ENCODE measurements around the gene LRRC32. TPM values are rescaled to one million over a fixed set of nuclear protein-coding genes. Genes with fewer than 3 reads are reported as not detected.
A peak's percentile ranks its signal among the peaks of the same experiment; 100 is the strongest.

Gene LRRC32
- total RNA-seq, 3 donors from 2014 or later, result 4.6 to 5.8 (median 4.6) TPM

DNA sequence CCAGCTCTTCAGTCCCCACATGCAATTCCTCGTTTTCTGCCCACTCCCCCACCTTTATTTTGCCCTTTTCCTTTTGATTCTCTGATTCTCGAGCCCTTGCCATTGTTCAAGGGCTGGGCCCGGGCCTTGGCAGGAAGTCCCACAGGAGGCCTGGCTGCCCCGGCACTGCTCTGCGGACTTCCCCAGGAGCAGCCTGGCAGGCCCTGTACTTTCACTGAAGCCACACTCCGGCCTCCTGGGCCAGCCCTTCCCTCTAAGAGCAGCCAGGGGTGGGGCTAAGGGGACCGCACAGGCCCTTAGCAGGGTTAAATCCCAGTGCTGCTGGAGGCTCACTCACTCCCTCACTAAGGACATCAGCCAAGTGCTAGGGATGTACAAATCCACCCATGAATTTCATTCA, 4.1 kb downstream of the LRRC32 start:
- peaks cover 29% of the 10 kb centered on the region for H3K4me1 Mint-ChIP-seq (ENCODE audit: low read depth)
- H3K9me3 Mint-ChIP-seq, result no peaks in the 10 kb centered on the region
- DNase-seq, result no peak
- no peak for ATAC-seq
- no peaks in the 10 kb centered on the region for H3K36me3 Mint-ChIP-seq (ENCODE audit: insufficient read depth)
- peak overlapping the region; percentile 41 for H3K4me3 Mint-ChIP-seq
- peaks cover 23% of the 10 kb centered on the region for H3K27me3 Mint-ChIP-seq (ENCODE audit: low read depth)

DNA sequence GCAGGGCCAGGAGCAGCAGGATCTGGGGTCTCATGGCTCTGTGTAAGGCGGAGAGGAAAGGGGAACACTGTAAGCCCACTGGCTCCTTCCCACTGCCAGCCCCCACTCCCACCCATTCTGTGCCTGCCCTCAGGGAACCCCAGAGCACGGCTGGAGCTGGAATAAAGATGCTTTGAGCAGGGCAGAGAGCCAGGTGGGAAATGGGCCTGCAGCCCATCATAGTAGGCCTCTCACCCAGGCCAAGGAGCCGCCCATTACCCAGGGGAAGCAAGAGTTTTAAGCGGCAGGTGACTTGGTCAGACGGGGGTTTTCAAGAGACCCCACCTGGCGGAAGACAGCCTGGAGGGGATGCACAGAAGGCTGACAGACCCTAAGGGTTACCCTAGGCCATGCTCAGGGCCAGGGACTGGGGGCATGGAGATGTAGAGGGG, 4.6 kb downstream of the LRRC32 start:
- ATAC-seq (no peak), DNase-seq (no peak)
- peak overlapping the region; percentile 31 for H3K4me3 Mint-ChIP-seq
- H3K4me1 Mint-ChIP-seq (ENCODE audit: low read depth), result peaks cover 26% of the 10 kb centered on the region
- H3K36me3 Mint-ChIP-seq (ENCODE audit: insufficient read depth), result no peaks in the 10 kb centered on the region
- H3K9me3 Mint-ChIP-seq, result no peaks in the 10 kb centered on the region
- peaks cover 21% of the 10 kb centered on the region for H3K27me3 Mint-ChIP-seq (ENCODE audit: low read depth)

DNA sequence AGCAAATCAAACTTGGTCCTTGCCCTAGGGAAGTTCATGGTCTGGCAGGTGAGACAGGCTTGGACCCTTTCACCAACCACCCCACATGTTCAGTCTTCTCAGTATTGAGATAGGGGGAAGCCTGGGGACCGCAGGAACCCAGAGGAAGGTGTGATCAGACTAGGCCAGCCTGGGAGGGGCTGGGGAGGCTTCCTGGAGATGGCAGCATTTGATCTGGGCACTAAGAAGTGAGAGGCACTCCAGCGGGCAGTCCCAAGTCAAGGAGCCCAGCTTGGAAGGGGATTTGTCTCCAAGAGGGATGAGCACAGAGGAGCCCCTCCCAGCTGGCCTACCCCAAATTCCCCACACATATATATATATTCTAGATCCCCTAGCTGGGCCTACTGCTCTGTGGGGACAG, 5.4 kb downstream of the LRRC32 start:
- Mint-ChIP-seq H3K4me3 (no peak overlapping the region), H3K36me3 (ENCODE audit: insufficient read depth) (no peaks in the 10 kb centered on the region), H3K27me3 (ENCODE audit: low read depth) (peaks cover 20% of the 10 kb centered on the region), H3K9me3 (no peaks in the 10 kb centered on the region), H3K4me1 (ENCODE audit: low read depth) (peaks cover 26% of the 10 kb centered on the region)
- no peak for DNase-seq
- no peak for ATAC-seq

DNA sequence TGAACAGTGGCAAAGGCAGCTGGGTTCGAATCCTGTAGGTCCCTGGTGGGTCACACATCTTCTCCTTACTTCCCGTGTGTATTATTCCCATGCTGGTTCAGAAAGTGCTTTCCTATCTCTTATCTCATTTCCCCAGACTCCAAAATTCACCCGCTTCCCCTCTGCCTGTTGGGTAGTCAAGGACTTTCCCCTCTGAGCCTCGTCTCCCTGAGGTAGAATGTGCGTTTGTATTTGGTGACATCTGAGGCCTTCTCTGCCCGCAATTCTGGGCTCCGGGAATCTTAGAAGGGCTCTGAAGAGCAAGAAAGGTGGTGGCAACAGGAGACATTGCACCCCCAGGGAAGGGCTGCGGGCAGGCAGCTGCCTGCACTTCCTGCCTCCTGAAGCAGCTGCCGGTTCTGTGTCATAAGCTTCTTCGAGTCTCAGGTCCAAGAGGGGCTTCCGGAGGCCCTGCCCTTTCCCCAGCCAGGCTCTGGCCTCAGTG, 5.9 kb downstream of the LRRC32 start:
- no peaks in the 10 kb centered on the region for H3K36me3 Mint-ChIP-seq (ENCODE audit: insufficient read depth)
- H3K27me3 Mint-ChIP-seq (ENCODE audit: low read depth), result peaks cover 15% of the 10 kb centered on the region
- no peaks in the 10 kb centered on the region for H3K9me3 Mint-ChIP-seq
- ATAC-seq (peak; percentile 36 to 64), DNase-seq (no peak)
- H3K4me3 Mint-ChIP-seq, result no peak overlapping the region
- H3K4me1 Mint-ChIP-seq (ENCODE audit: low read depth), result peaks cover 20% of the 10 kb centered on the region

DNA sequence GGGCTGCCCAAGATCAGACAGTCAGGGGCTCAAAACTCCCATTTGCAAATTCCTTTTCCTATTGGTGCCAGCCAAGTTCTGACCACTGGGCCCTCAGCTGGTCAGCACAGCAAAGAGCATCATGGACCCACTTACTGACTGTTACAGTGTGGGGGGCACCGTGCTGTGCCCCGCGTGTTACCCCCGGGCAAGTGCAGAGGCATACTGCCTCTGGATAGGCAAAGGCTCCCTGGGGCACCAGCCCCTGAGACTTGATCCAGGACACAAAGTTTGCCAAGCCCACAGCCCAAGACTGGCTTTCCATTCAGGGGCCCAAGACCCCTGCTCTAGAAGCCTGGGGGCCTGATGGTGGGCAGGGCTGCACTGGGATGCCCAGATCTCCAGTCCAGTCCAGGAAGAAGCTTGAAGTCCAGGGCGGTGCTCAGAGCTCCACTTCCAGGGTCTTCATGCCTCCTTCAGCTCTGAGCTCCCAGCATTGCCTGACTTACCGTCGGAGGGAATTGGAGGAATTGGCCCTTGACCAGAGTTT, 6.6 kb downstream of the LRRC32 start:
- no peaks in the 10 kb centered on the region for H3K36me3 Mint-ChIP-seq (ENCODE audit: insufficient read depth)
- no peaks in the 10 kb centered on the region for H3K9me3 Mint-ChIP-seq
- ATAC-seq (no peak), DNase-seq (no peak)
- peaks cover 8% of the 10 kb centered on the region for H3K27me3 Mint-ChIP-seq (ENCODE audit: low read depth)
- no peak overlapping the region for H3K4me3 Mint-ChIP-seq
- H3K4me1 Mint-ChIP-seq (ENCODE audit: low read depth), result peaks cover 19% of the 10 kb centered on the region

DNA sequence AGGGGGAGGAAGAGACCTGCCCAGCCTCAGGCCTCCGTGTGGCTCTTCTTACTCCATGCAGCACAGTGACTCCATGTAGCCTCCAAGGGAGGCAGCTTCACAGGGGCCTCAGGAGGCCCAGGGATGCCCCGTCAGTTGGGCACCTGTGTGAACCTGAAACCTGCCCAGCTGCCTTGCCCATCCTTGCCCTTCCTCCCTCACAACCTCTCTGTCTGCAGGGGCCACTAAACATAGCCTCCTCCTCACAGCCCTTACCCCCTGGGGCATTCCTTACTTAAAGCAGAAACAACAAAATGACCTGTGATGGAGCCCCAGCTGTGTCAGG, 7.1 kb downstream of the LRRC32 start:
- Mint-ChIP-seq H3K4me3 (no peak overlapping the region), H3K36me3 (ENCODE audit: insufficient read depth) (no peaks in the 10 kb centered on the region), H3K4me1 (ENCODE audit: low read depth) (peaks cover 19% of the 10 kb centered on the region), H3K27me3 (ENCODE audit: low read depth) (peaks cover 4% of the 10 kb centered on the region), H3K9me3 (no peaks in the 10 kb centered on the region)
- no peak for ATAC-seq
- no peak for DNase-seq

DNA sequence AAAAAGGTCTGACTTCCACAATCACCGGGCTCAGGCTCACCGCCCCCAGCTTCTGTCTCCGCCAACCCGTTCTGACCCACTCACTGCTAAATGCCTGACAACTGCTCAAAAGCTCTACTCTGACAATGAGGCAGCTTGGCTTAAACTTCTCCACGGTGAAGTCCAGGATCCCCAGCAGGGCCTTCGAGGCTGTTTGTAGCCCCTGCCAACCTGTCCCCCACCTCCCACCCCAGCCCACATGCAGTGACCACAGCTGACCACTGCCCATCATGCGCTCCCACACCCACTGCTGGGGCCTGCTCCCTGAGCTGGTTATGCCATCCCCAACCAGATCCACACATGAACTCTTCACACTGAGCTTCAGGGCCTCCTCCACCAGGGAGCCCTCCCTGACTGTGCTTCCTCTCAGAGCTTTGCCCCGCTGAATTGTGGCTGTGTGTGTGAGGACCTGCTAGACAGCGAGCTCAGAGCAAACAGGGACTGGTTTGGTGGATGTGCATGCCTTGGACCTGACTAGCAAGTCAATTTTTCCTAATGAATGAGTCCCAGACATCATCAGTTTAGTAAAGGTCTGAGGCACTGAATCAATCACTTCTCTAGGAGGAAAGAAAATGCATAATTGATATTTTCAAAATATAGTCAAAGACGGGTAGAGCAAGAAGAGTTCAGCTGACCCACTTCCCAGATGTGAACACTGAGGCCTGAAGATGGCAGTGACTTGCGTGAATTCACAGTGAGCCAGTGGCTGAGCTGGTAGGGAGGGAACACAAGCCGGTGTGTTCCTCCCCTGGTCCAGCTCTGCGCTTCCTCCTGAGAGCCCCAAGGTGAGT, 7.7 kb downstream of the LRRC32 start:
- Mint-ChIP-seq H3K27me3 (ENCODE audit: low read depth) (no peaks in the 10 kb centered on the region), H3K4me1 (ENCODE audit: low read depth) (peaks cover 17% of the 10 kb centered on the region), H3K36me3 (ENCODE audit: insufficient read depth) (no peaks in the 10 kb centered on the region)

DNA sequence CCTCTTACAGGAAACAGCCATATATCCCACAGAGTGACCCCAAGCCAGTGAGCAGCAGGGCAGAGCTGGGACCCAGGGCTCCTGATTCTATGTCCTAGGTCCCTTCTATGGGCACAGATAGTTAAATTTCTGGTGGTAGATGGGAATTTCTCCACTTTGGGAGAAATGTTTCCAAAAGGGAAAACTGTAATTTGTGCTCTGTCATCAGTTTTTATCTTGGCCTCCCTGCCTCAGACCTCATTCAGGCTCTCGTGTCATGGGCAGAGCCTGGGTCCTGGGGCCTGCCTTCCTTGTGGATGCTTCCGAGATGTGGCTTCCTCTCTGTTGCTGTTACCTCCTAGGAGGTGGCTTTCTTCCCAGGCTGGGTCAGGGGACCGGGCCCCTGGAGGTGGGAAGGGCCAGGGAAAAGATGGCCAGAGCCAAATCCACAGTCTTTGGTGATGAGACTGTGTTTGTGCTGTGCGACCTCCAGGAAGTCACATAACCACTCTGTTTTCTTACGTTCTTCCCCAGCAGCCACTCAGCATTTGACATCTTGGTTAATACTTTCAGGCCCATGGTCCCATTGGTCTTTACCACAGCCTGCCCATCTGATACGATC, 8.6 kb downstream of the LRRC32 start:
- Mint-ChIP-seq H3K27me3 (ENCODE audit: low read depth) (no peaks in the 10 kb centered on the region), H3K9me3 (no peaks in the 10 kb centered on the region), H3K4me1 (ENCODE audit: low read depth) (peaks cover 19% of the 10 kb centered on the region), H3K4me3 (no peak overlapping the region), H3K36me3 (ENCODE audit: insufficient read depth) (no peaks in the 10 kb centered on the region)
- ATAC-seq, result no peak
- no peak for DNase-seq

More for the DNA sequence above, 7.7 kb downstream of the LRRC32 start:
- no peaks in the 10 kb centered on the region for H3K9me3 Mint-ChIP-seq
- DNase-seq (no peak), ATAC-seq (no peak)
- no peak overlapping the region for H3K4me3 Mint-ChIP-seq

DNA sequence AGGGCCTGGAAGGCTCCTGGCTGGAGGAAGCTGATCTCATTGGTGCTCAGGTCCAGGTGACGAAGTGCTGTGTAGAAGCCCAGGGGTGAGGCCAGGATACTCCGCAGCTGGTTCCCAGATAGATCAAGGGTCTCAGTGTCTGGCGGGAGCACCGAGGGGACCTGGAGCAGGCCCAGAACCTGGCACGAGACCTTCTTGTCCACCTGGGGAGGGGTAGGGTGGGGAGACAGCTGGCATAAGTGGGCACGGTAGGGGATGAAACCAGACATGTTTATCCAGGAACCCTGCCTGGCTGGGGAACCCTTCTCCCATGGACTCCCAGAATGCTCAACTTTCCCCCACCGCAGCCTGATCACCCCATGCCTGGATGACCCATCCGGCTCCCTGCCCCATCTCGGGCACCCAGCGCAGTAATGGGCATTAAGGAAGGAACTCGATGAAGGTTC, 9.2 kb downstream of the LRRC32 start:
- Mint-ChIP-seq H3K4me3 (no peak overlapping the region), H3K27me3 (ENCODE audit: low read depth) (no peaks in the 10 kb centered on the region), H3K4me1 (ENCODE audit: low read depth) (peaks cover 18% of the 10 kb centered on the region), H3K9me3 (no peaks in the 10 kb centered on the region), H3K36me3 (ENCODE audit: insufficient read depth) (no peaks in the 10 kb centered on the region)
- DNase-seq (no peak), ATAC-seq (no peak)

DNA sequence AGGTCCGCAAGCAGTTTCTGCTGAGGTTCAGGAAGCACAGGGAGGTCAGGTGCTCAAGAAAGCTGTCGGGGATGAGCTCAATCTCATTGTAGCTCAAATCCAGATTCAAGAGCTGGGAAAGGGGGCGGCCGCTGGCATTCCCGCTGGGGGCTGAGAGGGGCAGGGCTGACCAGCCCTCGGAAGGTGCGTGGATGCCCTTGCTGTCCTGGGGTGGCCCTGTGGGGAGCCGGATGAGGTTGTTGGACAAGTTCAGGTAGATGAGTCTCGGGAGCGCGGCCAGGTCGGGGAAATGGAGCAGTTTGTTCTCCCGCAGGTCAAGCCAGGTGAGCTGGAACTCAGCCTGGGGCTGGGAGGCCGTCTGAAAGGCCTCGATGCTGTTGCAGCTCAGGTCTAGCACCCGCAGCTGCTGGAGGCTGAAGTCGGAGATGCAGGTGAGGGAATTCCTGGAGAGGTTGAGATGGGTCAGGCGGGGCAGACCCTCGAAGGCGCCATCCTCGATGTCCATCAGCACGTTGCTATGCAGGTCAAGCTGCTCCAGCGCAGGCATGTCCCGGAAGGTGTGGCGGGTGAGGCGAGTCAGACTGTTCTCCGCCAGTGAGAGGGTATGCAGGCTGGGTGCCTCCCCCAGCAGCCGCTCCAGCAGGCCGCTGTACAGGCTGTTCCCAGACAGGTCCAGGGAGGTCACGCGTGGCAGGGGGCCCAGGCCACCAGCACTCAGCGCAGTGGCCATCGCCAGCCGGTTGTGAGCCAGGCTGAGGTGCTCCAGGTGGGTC, 9.8 kb downstream of the LRRC32 start:
- no peaks in the 10 kb centered on the region for H3K27me3 Mint-ChIP-seq (ENCODE audit: low read depth)
- peaks cover 17% of the 10 kb centered on the region for H3K4me1 Mint-ChIP-seq (ENCODE audit: low read depth)
- no peaks in the 10 kb centered on the region for H3K9me3 Mint-ChIP-seq
- no peak for ATAC-seq
- H3K36me3 Mint-ChIP-seq (ENCODE audit: insufficient read depth), result no peaks in the 10 kb centered on the region
- H3K4me3 Mint-ChIP-seq, result no peak overlapping the region
- no peak for DNase-seq

DNA sequence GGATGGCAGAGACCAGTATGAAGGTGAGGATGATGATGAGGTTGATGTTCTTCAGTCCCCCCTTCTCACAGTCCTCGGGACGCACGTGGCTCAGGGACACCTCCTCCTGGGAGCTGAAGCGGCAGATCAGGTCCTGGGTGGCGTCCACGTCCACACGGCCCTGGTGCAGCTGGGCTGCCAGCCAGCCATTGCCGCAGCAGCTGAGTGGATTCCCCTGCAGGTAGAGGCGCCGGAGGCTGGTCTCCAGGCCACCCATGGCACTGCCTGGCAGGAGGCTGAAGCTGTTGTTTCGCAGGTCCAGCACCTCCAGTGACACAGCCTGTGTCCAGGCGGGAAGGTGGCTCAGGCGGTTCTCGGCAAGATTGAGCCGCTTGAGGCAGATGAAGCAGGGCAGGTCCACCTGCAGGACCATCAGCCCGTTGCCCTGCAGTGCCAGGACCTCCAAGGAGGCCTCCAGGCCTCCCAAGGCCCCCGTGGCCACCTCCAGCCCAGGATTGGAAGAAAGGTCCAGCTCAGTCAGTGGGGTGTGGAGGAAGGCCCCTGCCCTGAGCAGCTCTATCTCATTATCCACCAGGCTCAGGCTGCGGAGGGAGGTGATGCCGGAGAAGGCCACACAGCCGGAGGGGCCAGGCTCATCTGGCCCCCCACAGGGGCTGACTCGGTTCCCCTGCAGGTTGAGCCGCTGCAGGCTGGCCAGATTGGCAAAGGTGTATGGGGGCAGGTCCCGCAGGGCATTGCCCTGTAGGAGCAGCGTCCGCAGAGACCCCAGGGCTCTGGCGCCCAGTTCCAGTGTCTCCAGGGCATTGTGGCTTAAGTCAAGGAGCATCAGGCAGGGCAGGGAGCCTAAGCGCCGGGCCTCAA, 10.6 kb downstream of the LRRC32 start:
- H3K4me3 Mint-ChIP-seq, result no peak overlapping the region
- DNase-seq (no peak), ATAC-seq (no peak)
- H3K4me1 Mint-ChIP-seq (ENCODE audit: low read depth), result peaks cover 8% of the 10 kb centered on the region
- no peaks in the 10 kb centered on the region for H3K36me3 Mint-ChIP-seq (ENCODE audit: insufficient read depth)
- no peaks in the 10 kb centered on the region for H3K9me3 Mint-ChIP-seq
- no peaks in the 10 kb centered on the region for H3K27me3 Mint-ChIP-seq (ENCODE audit: low read depth)

DNA sequence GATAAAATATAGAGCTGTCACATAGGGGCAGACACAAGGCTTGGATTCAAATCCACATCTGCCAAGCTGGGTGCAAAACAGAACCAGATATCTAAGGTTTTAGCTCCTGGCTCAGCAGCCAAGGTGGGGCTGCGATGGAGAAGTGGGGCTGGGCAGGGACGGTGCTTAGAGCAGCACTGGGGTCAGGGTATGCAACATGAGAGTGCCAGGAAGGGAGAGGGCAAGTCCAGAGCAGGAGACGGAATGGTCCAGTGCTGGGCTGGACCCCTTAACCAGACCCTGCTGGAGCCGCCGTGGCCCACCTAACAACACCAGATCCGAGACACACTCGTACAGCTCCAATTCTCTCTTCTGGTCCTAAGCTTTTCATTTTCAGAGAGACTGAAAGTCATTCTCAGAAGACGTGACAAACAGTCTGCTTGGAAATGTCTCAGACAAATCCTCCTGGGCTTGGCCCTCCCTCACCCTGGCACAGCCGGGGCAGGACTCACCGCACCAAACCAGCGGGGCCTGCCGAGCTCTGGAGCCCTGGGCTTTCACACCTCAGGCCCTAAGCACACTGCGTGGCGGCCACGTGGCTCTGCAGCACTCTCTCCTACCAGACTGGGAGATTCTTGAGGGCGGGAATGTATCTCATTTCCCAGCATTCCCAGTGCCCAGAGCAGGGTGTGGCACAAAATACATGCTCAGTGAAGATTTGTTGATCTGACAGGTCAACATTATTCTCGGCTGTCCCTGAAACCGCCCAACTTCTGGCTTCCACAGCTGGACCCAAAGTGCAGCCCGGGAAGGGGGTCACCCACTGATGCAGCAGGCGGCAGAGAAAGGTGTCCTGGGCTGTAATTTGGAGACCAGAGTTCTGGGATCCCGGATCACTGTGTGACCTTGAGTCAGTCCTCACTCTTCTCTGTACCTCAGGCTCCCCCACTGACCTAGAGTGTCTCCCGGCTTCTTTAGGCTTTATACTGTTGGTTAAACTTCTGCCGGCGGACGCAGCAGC, 11.6 kb downstream of the LRRC32 start:
- Mint-ChIP-seq H3K36me3 (ENCODE audit: insufficient read depth) (no peaks in the 10 kb centered on the region), H3K27me3 (ENCODE audit: low read depth) (peaks cover 4% of the 10 kb centered on the region), H3K9me3 (no peaks in the 10 kb centered on the region), H3K4me1 (ENCODE audit: low read depth) (peaks cover 2% of the 10 kb centered on the region), H3K4me3 (no peak overlapping the region)
- DNase-seq (no peak), ATAC-seq (no peak)

DNA sequence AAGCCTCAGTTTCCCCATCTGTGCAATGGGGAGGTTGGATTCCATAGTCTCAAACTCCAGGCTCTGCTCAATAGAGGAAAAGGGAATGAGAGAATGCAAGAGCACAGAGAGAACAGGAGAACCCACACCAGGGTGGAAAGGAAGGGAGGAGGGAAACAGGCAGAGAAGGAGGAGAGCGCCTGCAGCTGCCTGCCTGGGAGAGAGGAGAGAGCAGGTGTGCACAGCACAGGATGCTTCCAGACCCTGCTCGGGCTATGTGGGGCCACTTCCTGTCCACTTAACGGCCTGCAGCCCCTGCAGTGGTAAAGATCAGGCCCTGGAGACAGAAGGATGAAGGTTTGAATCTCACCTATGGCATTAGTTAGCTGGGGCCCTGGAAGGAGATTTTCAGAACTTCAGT, 12.3 kb downstream of the LRRC32 start:
- Mint-ChIP-seq H3K36me3 (ENCODE audit: insufficient read depth) (no peaks in the 10 kb centered on the region), H3K4me1 (ENCODE audit: low read depth) (peaks cover 2% of the 10 kb centered on the region), H3K4me3 (no peak overlapping the region), H3K27me3 (ENCODE audit: low read depth) (peaks cover 10% of the 10 kb centered on the region), H3K9me3 (no peaks in the 10 kb centered on the region)
- ATAC-seq (no peak), DNase-seq (no peak)
